SIG-M5 treated with dmso at 0.1 percent for 504 hours (cell line): ENCODE measurements around the gene BCL11A.

Experiments used
- DNase-seq: peaks from one replicate; lab custom pipeline; 2025; ENCODE audit not compliant: unreplicated experiment; lab: John Stamatoyannopoulos, UW

Gene BCL11A

GRCh38 chr2:60510713-60511112 lies 42.7 kb downstream of the BCL11A start:
- DNase-seq: no peak

GRCh38 chr2:60509066-60509465 lies 44.4 kb downstream of the BCL11A start:
- DNase-seq: no peak

GRCh38 chr2:60508339-60508917 lies 45.0 kb downstream of the BCL11A start:
- no peak for DNase-seq

GRCh38 chr2:60507211-60507965 lies 46.1 kb downstream of the BCL11A start:
- DNase-seq: no peak

GRCh38 chr2:60505880-60506260 lies 47.6 kb downstream of the BCL11A start:
- DNase-seq: no peak

- no peak for DNase-seq
These were observed 48.1 kb downstream of the BCL11A start for GRCh38 chr2:60505240-60505879.

- DNase-seq: no peak
These were observed 49.4 kb downstream of the BCL11A start for GRCh38 chr2:60504049-60504448.

GRCh38 chr2:60502144-60502543 lies 51.3 kb downstream of the BCL11A start:
- DNase-seq: no peak

GRCh38 chr2:60500861-60501260 lies 52.6 kb downstream of the BCL11A start:
- DNase-seq: no peak

GRCh38 chr2:60499651-60500265 lies 53.7 kb downstream of the BCL11A start:
- DNase-seq: no peak

GRCh38 chr2:60498816-60499429 lies 54.5 kb downstream of the BCL11A start:
- DNase-seq: no peak

- DNase-seq: no peak
These were observed 55.2 kb downstream of the BCL11A start for GRCh38 chr2:60498127-60498815.

GRCh38 chr2:60497500-60497899 lies 56.0 kb downstream of the BCL11A start:
- no peak for DNase-seq

- DNase-seq: no peak
These were observed 56.5 kb downstream of the BCL11A start for GRCh38 chr2:60496956-60497355.

GRCh38 chr2:60496475-60496874 lies 57.0 kb downstream of the BCL11A start:
- DNase-seq: no peak

- no peak for DNase-seq
These were observed 58.3 kb downstream of the BCL11A start for GRCh38 chr2:60495041-60495625.

GRCh38 chr2:60493804-60494387 lies 59.6 kb downstream of the BCL11A start:
- no peak for DNase-seq

GRCh38 chr2:60492548-60492947 lies 60.9 kb downstream of the BCL11A start:
- no peak for DNase-seq

- DNase-seq: no peak
These were observed 62.6 kb downstream of the BCL11A start for GRCh38 chr2:60490848-60491247.

GRCh38 chr2:60490441-60490840 lies 63.0 kb downstream of the BCL11A start:
- no peak for DNase-seq
